A549 (cell line): Measurements from ENCODE around the gene AP1M1. TPM values are rescaled to one million over a fixed set of nuclear protein-coding genes. Genes with fewer than 3 reads are reported as not detected.

ENCODE experiments used
- ATAC-seq, 2 experiments: fragments of 200-7000 bp in 1 of 2; fragments of >200 bp in 1 of 2; cut with Nextera tagmentation in 1 of 2; cut with Tn5 transposase in 1 of 2; 3 replicates each; pipeline versions ENCODE4 v1.8.0 to v1.9.1; 2018 to 2020; ENCODE audit warnings: mild to moderate bottlenecking in 1 of 2, moderate library complexity in 1 of 2
- CTCF ChIA-PET: fragments of 300-600 bp; sonication (Branson Sonifier 250); formaldehyde crosslinking; extraction: SDS; loops from one replicate; lab custom pipeline; 2021; ENCODE audit warnings: antibody characterized with exemption, inconsistent platforms; lab: Yijun Ruan, JAX
- POLR2A ChIA-PET: fragments of 350-600 bp; formaldehyde crosslinking; extraction: SDS; loops from one replicate; lab custom pipeline; 2021; ENCODE audit warnings: antibody characterized with exemption, inconsistent platforms; lab: Yijun Ruan, JAX
- DNase-seq, 2 experiments: peaks; one replicate each; pipeline versions ENCODE4 v3.0.0 to v3.0.0-alpha.2; 2011 to 2016; ENCODE audit warnings: low read depth in 1 of 2, low spot score in 1 of 2
- FAIRE-seq: peaks from 2 replicates; lab custom pipeline; 2011; peaks lifted over from hg19 to GRCh38; lab: Jason Lieb, UNC
- H3K27ac ChIP-seq, 2 experiments: fragments of >200 bp; sonication (Bioruptor Twin); formaldehyde crosslinking; 3 replicates each; pipeline ENCODE4 v1.5.1; 2016 to 2017
- H3K4me1 ChIP-seq: fragments of >200 bp; sonication (Bioruptor Twin); formaldehyde crosslinking; 3 replicates; pipeline ENCODE4 v1.6.1; 2016
- H3K4me2 ChIP-seq: fragments of >200 bp; sonication (Bioruptor Twin); formaldehyde crosslinking; 3 replicates; pipeline ENCODE4 v1.6.1; 2016
- H3K4me3 ChIP-seq: fragments of >200 bp; sonication (Bioruptor Twin); formaldehyde crosslinking; 3 replicates; pipeline ENCODE4 v1.5.1; 2016
- H3K9me3 ChIP-seq: fragments of >200 bp; sonication (Bioruptor Twin); formaldehyde crosslinking; 3 replicates; pipeline ENCODE4 v1.6.1; 2016
- BCL3 ChIP-seq: fragments of >200 bp; sonication (Bioruptor Twin); formaldehyde crosslinking; IDR thresholded peaks from 3 replicates; pipeline ENCODE4 v1.6.1; 2016
- CBX2 ChIP-seq: fragments of 200-600 bp; sonication (generic); IDR thresholded peaks from 2 replicates; pipeline ENCODE4 v1.6.1; 2016; ENCODE audit warnings: low read depth, mild to moderate bottlenecking, borderline replicate concordance
- CHD4 ChIP-seq: fragments of 200-600 bp; sonication (generic); IDR thresholded peaks from 2 replicates; pipeline ENCODE4 v1.6.1; 2016; ENCODE audit warnings: antibody characterized with exemption, mild to moderate bottlenecking, borderline replicate concordance
- EHMT2 ChIP-seq: fragments of 200-600 bp; sonication (generic); IDR thresholded peaks from 2 replicates; pipeline ENCODE4 v1.6.1; 2016; ENCODE audit warnings: antibody characterized with exemption, low read depth, mild to moderate bottlenecking, moderate library complexity
- ELK1 ChIP-seq: fragments of 150-350 bp; IDR thresholded peaks from 2 replicates; pipeline ENCODE4 v1.6.1; 2014; ENCODE audit warnings: low read depth, mild to moderate bottlenecking, low read length
- EP300 ChIP-seq, 2 experiments: fragments of >200 bp; sonication (Bioruptor Twin); formaldehyde crosslinking; IDR thresholded peaks; 2 replicates in 1 of 2; 3 replicates in 1 of 2; pipeline ENCODE4 v1.6.1; 2016 to 2017
- GATA3 ChIP-seq: IDR thresholded peaks from 2 replicates; pipeline ENCODE4 v1.6.1; 2012; ENCODE audit warnings: borderline replicate concordance
- HEYL ChIP-seq: fragments of 250-450 bp; sonication (Bioruptor Pico); IDR thresholded peaks from 2 replicates; pipeline ENCODE4 v1.8.0; 2021; ENCODE audit warnings: mild to moderate bottlenecking, moderate library complexity
- HOXB5 ChIP-seq: fragments of 250-450 bp; sonication (Bioruptor Pico); IDR thresholded peaks from 2 replicates; pipeline ENCODE4 v1.5.0; 2020; ENCODE audit warnings: mild to moderate bottlenecking, moderate library complexity
- JUNB ChIP-seq: fragments of >200 bp; sonication (Bioruptor Twin); formaldehyde crosslinking; IDR thresholded peaks from 2 replicates; pipeline ENCODE4 v1.6.1; 2016
- PHF8 ChIP-seq: fragments of 200-600 bp; sonication (generic); IDR thresholded peaks from 2 replicates; pipeline ENCODE4 v1.6.1; 2016; ENCODE audit warnings: low read depth, mild to moderate bottlenecking, antibody characterized with exemption, moderate library complexity, borderline replicate concordance
- POLR2A ChIP-seq: IDR thresholded peaks from 2 replicates; pipeline ENCODE4 v1.6.1; 2012; ENCODE audit warnings: mild to moderate bottlenecking, low read length
- POLR2AphosphoS2 ChIP-seq: conservative IDR thresholded peaks from 2 replicates; pipeline ENCODE4 v1.6.1; 2012; ENCODE audit warnings: low read length, improper control_type of control experiment, inconsistent platforms
- RCOR1 ChIP-seq: fragments of 150-350 bp; IDR thresholded peaks from 2 replicates; pipeline ENCODE4 v1.6.1; 2014; ENCODE audit warnings: antibody characterized with exemption, low read length, low read depth
- REST ChIP-seq: fragments of 200-600 bp; sonication (generic); IDR thresholded peaks from 2 replicates; pipeline ENCODE4 v1.6.1; 2016; ENCODE audit warnings: antibody characterized with exemption, mild to moderate bottlenecking, moderate library complexity
- SREBF2 ChIP-seq: fragments of 450-650 bp; IDR thresholded peaks from 2 replicates; pipeline ENCODE4 v1.6.1; 2014; ENCODE audit warnings: mild to moderate bottlenecking, moderate library complexity
- TFCP2L1 ChIP-seq: fragments of 250-450 bp; sonication (Bioruptor Pico); IDR thresholded peaks from 2 replicates; pipeline ENCODE4 v1.5.0; 2021; ENCODE audit warnings: mild to moderate bottlenecking
- USF2 ChIP-seq: fragments of 450-650 bp; IDR thresholded peaks from 2 replicates; pipeline ENCODE4 v1.6.1; 2014; ENCODE audit warnings: antibody characterized with exemption
- ZFP36 ChIP-seq: fragments of 450-650 bp; IDR thresholded peaks from 2 replicates; pipeline ENCODE4 v1.6.1; 2014; ENCODE audit warnings: borderline replicate concordance; ENCODE audit not compliant: partially characterized antibody
- WGBS: methylation state at CpG from one replicate; pipeline ENCODE4 v1.1.6; 2017; ENCODE audit errors: missing lambda C conversion rate; 5-methylcytosine and 5-hydroxymethylcytosine counted together
- polyA plus RNA-seq, 4 experiments: library from polyadenylated mRNA; depleted of rRNA in 3 of 4; stranded (reverse); fragments of >200 nt; fragmentation: RNase III in 1 of 4; extraction: RNeasy Plus Mini Kit Qiagen cat#74134 plus additional on column Dnase treatment in 1 of 4; gene quantifications; 2 replicates in 3 of 4; 3 replicates in 1 of 4; pipeline ENCODE4 v1.2.3, GENCODE V29; 2011 to 2017
- TF ChIP-seq, protein P1 (sequence below): fragments of >200 bp; sonication (Bioruptor Twin); formaldehyde crosslinking; IDR thresholded peaks from 2 replicates; pipeline ENCODE4 v1.6.1; 2016

Gene AP1M1
- polyA plus RNA-seq, 2 of the 4 experiments (the other 2 are of a cell fraction): 42.5 to 63.0 TPM

DNA sequence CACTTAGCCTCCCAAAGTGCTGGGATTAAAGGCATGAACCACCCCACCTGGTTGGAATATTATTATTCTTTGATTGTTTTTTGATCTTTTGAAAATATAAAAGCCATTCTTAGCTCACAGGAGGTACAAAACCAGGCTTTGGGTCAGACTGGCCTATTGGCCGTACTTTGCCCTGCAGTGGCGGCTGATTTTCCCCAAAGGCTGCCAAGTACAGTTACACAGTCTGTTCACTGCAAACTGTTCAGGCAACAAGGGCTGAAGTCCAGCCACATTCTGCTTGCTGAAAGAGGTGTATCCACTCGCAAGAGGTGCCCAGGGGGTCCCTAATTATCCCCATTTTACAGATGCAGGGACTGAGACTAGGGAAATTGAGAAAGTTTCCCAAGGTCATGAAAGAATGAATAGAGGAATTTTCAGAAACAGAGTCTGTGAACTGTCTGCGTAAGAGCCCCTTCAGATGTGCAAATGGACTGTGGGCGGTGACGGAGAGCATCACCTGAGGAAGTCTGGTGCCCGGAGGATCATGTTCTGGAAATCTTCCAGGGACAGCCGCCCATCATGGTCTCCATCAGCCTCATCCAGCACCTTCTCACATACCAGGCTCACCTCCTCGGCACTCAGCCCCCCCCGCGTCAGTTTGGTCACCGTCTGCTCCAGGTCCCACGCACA, 33.4 kb upstream of the AP1M1 start:
- 84% methylated on average over 12 of the region's 13 CpGs for WGBS

More for the DNA sequence above, 33.4 kb upstream of the AP1M1 start:
- FAIRE-seq: no peak
- Histone ChIP-seq H3K4me3 (no peak overlapping the region), H3K4me1 (peaks cover 29% of the 10 kb centered on the region), H3K4me2 (no peak overlapping the region), H3K9me3 (no peaks in the 10 kb centered on the region), H3K27ac (no peak overlapping the region; a peak in 1 of 6 replicates)
- DNase-seq: no peak
- ATAC-seq: no peak
- ChIA-PET POLR2A (no interaction called here), CTCF (interaction anchor here (0.7 to 1.5 kb wide), 3 partner anchors 12 to 123 kb away, joined by 3 read pairs; no protein-coding TSS in a partner anchor)
- TF ChIP-seq JUNB (no peak), ELK1 (no peak), SREBF2 (no peak), PHF8 (no peak), GATA3 (no peak), POLR2AphosphoS2 (no peak), RCOR1 (no peak), POLR2A (no peak), EP300 (IDR thresholded peaks at IDR 0.05) (no peak), ZFP36 (no peak), USF2 (no peak), EHMT2 (no peak), TFCP2L1 (no peak), REST (no peak), BCL3 (no peak), CHD4 (no peak), HEYL (no peak), HOXB5 (no peak), CBX2 (no peak)
- TF ChIP-seq, protein P1, sequence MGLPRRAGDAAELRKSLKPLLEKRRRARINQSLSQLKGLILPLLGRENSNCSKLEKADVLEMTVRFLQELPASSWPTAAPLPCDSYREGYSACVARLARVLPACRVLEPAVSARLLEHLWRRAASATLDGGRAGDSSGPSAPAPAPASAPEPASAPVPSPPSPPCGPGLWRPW: no peak
